Measurements from ENCODE around the gene B4GALT3. TPM values are rescaled to one million over a fixed set of nuclear protein-coding genes. Genes with fewer than 3 reads are reported as not detected.

B4GALT3 gene
- total and polyA plus RNA-seq, 4 donors, result 25.7 to 34.6 (median 31.1) TPM

- TF ChIP-seq, protein P1, sequence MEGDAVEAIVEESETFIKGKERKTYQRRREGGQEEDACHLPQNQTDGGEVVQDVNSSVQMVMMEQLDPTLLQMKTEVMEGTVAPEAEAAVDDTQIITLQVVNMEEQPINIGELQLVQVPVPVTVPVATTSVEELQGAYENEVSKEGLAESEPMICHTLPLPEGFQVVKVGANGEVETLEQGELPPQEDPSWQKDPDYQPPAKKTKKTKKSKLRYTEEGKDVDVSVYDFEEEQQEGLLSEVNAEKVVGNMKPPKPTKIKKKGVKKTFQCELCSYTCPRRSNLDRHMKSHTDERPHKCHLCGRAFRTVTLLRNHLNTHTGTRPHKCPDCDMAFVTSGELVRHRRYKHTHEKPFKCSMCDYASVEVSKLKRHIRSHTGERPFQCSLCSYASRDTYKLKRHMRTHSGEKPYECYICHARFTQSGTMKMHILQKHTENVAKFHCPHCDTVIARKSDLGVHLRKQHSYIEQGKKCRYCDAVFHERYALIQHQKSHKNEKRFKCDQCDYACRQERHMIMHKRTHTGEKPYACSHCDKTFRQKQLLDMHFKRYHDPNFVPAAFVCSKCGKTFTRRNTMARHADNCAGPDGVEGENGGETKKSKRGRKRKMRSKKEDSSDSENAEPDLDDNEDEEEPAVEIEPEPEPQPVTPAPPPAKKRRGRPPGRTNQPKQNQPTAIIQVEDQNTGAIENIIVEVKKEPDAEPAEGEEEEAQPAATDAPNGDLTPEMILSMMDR (IDR thresholded peaks at IDR 0.05; ENCODE audit: control extremely low read depth, extremely low read depth), result no peak
- H3K9ac ChIP-seq (ENCODE audit: insufficient read depth in 1 of 2, low read length in 2 of 2), result peak overlapping the region; percentile 75 to 87
- ATAC-seq (ENCODE audit: insufficient read depth, low FRiP score), result no peak
- no peak for DNase-seq
- peak overlapping the region in 1 of 2 donors; percentile 95 for H3K27ac ChIP-seq (ENCODE audit: low read depth in 1 of 2, low read length in 1 of 2)
- peak overlapping the region; percentile 93 for H3K4me3 ChIP-seq
- peaks cover 2 to 19% (median 7%) of the 10 kb centered on the region in 5 donors for H3K4me1 ChIP-seq (ENCODE audit: control insufficient read depth in 5 of 5, insufficient read depth in 5 of 5, low read length in 5 of 5)
- no peaks in the 10 kb centered on the region for H3K9me3 ChIP-seq (ENCODE audit: control insufficient read depth in 4 of 4, insufficient read depth in 3 of 4, low read length in 3 of 4)
- H3K27me3 ChIP-seq (ENCODE audit: control insufficient read depth in 3 of 3, insufficient read depth in 3 of 3, low read length in 2 of 3), result no peaks in the 10 kb centered on the region
- WGBS, 2 donors, result 10 to 11% methylated on average over 11 of the region's 11 CpGs
- H3K36me3 ChIP-seq (ENCODE audit: control insufficient read depth in 4 of 4, insufficient read depth in 4 of 4, low read length in 4 of 4), result peaks cover 2 to 32% (median 13%) of the 10 kb centered on the region in 4 donors
Observed at GRCh38 chr1:161159913-161160243, 17.4 kb downstream of the B4GALT3 start.

GRCh38 chr1:161159087-161159912 is 18.0 kb downstream of the B4GALT3 start, which contains the start of gene USP21:
Gene USP21, plus strand, starts transcription at chr1:161159500. Its CDS starts 1,141 bp downstream, at chr1:161160641.
- peak within 1 kb of the TSS; percentile 75 to 87 for H3K9ac ChIP-seq (ENCODE audit: insufficient read depth in 1 of 2, low read length in 2 of 2)
- H3K27ac ChIP-seq (ENCODE audit: low read depth in 1 of 2, low read length in 1 of 2), result peak within 1 kb of the TSS; percentile 82 to 95
- H3K4me1 ChIP-seq (ENCODE audit: control insufficient read depth in 5 of 5, insufficient read depth in 5 of 5, low read length in 5 of 5), result peaks cover 4 to 25% (median 8%) of the 10 kb centered on the region in 5 donors
- no peaks in the 10 kb centered on the region for H3K27me3 ChIP-seq (ENCODE audit: control insufficient read depth in 3 of 3, insufficient read depth in 3 of 3, low read length in 2 of 3)
- TF ChIP-seq, protein P1 (IDR thresholded peaks at IDR 0.05; ENCODE audit: control extremely low read depth, extremely low read depth), result no peak
- peaks cover 2 to 32% (median 13%) of the 10 kb centered on the region in 4 donors for H3K36me3 ChIP-seq (ENCODE audit: control insufficient read depth in 4 of 4, insufficient read depth in 4 of 4, low read length in 4 of 4)
- 1 to 4% methylated on average over 55 to 60 of the region's 60 CpGs for WGBS, 2 donors
- H3K4me3 ChIP-seq, result peak within 1 kb of the TSS; percentile 93
- ATAC-seq (ENCODE audit: insufficient read depth, low FRiP score) (peak; percentile 95), DNase-seq (peak; percentile 95 to 97 (median 96))
- H3K9me3 ChIP-seq (ENCODE audit: control insufficient read depth in 4 of 4, insufficient read depth in 3 of 4, low read length in 3 of 4), result no peaks in the 10 kb centered on the region

DNA sequence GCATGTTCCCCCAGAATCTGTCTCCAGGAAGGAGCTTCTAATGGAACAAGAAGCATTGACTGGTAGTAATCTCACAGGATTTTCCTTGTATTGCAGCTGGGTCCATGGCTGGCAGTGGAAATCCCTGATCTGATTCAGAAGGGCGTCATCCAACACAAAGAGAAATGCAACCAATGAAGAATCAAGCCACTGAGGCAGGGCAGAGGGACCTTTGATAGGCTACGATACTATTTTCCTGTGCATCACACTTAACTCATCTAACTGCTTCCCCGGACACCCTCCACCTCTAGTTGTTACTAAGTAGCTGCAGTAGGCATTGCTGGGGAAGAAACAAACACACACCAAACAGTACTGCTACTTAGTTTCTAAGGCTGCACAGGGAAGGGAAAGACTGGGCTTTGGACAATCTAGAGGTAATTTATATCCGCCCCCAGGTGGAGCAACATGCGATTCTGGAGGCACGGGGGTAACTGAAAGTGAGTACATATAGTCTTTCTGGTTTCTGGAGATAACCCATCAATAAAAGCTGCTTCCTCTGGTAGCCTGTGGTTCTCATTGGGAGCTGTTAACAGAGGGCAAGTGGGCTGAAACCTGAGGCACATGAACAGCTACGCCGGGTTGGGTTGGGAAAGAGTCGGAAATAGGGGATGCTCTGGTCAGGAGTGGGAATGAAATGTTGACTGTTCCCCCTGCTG is 18.8 kb downstream of the B4GALT3 start:
- Histone ChIP-seq H3K27ac (ENCODE audit: low read depth in 1 of 2, low read length in 1 of 2) (peak overlapping the region; percentile 76 to 95), H3K36me3 (ENCODE audit: control insufficient read depth in 4 of 4, insufficient read depth in 4 of 4, low read length in 4 of 4) (peaks cover 2 to 25% (median 11%) of the 10 kb centered on the region in 4 donors), H3K27me3 (ENCODE audit: control insufficient read depth in 3 of 3, insufficient read depth in 3 of 3, low read length in 2 of 3) (no peaks in the 10 kb centered on the region), H3K4me3 (peak overlapping the region; percentile 93), H3K9ac (ENCODE audit: insufficient read depth in 1 of 2, low read length in 2 of 2) (peak overlapping the region in 1 of 2 donors; percentile 74), H3K9me3 (ENCODE audit: control insufficient read depth in 4 of 4, insufficient read depth in 3 of 4, low read length in 3 of 4) (no peaks in the 10 kb centered on the region), H3K4me1 (ENCODE audit: control insufficient read depth in 5 of 5, insufficient read depth in 5 of 5, low read length in 5 of 5) (peaks cover 4 to 27% (median 8%) of the 10 kb centered on the region in 5 donors)
- DNase-seq, result no peak
- WGBS, 2 donors, result 66 to 70% methylated on average over 9 of the region's 9 CpGs
- TF ChIP-seq, protein P1 (IDR thresholded peaks at IDR 0.05; ENCODE audit: control extremely low read depth, extremely low read depth), result no peak
- no peak for ATAC-seq (ENCODE audit: insufficient read depth, low FRiP score)

All from lung (tissue), 12 donors.